Suppressor macrophage treated with lipopolysaccharide for 4 hours (primary cell): ENCODE data around the gene KLHDC1.

ENCODE experiments used
- DNase-seq: peaks from one replicate; pipeline ENCODE4 v3.0.0-alpha.2; 2020

The KLHDC1 gene

DNA sequence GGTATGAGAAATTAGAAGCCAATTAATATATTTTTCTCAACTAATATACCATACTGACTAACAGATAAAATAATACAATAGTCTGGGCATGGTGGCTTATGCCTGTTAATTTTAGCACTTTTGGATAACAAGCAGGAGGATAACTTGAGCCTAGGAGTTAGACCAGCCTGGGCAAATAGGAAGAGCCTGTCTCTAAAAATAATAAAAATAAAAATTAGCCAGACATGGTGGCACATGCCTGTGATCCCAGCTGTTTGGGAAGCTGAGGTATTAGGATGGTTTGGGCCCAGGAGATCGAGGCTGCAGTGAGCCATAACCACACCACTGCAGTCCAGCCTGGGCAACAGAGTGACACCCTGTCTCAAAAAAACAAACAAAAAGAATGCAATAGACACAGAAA lies 99.7 kb downstream of the KLHDC1 start:
- DNase-seq = no peak

DNA sequence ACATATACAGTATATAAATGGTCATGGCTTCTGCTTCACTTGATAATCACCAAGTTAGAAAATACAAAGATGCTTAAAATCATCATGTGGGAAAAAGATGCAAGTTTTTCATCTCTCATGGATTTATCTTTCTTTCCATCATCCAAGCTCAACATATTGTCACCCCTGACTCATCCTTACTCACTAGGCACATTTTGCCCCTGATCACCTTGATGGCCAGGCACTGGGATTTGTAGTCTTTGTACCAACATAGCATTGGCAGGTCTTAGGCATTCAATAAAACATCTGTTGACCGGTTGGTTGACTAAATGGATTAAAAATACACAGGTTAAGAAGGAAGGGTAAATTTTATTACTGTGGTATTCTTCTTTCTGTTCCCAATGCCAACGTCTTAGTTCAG lies 103.1 kb downstream of the KLHDC1 start:
- no peak for DNase-seq
